ENCODE results near the gene TRIM69. TPM values are rescaled to one million over a fixed set of nuclear protein-coding genes. Genes with fewer than 3 reads are reported as not detected.
A peak's percentile ranks its signal among the peaks of the same experiment; 100 is the strongest.

TRIM69 gene
- total and polyA plus RNA-seq, 2 donors (not counting 1 experiment from before 2014, with no cell fraction given): 12.9 to 30.8 TPM

DNA sequence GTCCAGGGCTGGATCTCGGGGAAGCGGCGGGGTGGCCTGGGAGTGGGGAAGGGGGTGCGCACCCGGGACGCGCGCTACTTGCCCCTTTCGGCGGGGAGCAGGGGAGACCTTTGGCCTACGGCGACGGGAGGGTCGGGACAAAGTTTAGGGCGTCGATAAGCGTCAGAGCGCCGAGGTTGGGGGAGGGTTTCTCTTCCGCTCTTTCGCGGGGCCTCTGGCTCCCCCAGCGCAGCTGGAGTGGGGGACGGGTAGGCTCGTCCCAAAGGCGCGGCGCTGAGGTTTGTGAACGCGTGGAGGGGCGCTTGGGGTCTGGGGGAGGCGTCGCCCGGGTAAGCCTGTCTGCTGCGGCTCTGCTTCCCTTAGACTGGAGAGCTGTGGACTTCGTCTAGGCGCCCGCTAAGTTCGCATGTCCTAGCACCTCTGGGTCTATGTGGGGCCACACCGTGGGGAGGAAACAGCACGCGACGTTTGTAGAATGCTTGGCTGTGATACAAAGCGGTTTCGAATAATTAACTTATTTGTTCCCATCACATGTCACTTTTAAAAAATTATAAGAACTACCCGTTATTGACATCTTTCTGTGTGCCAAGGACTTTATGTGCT is 24.5 kb upstream of the TRIM69 start:
- Histone ChIP-seq H3K9ac (ENCODE audit: low read length) (peak overlapping the region; percentile 99), H3K27me3 (replicated peaks in 1 of 4; ENCODE audit: control extremely low read depth in 1 of 4, control insufficient read depth in 3 of 4, insufficient read depth in 4 of 4, low read length in 3 of 4) (no peaks in the 10 kb centered on the region), H3K4me3 (ENCODE audit: control extremely low read depth in 1 of 5, extremely low read depth in 1 of 5, insufficient read depth in 1 of 5, low read depth in 2 of 5, low read length in 4 of 5) (peak overlapping the region; percentile 90 to 100 (median 100)), H3K36me3 (replicated peaks in 1 of 2; ENCODE audit: control extremely low read depth in 1 of 2, control insufficient read depth in 1 of 2, extremely low read depth in 1 of 2, insufficient read depth in 2 of 2, low read length in 1 of 2) (peaks cover 7 to 60% of the 10 kb centered on the region in 2 experiments), H3K4me1 (ENCODE audit: control insufficient read depth in 2 of 2, insufficient read depth in 2 of 2, low read length in 2 of 2) (peaks cover 42 to 49% of the 10 kb centered on the region in 2 donors), H4K20me1 (ENCODE audit: control insufficient read depth, insufficient read depth, low read length, poor library complexity, severe bottlenecking) (peaks cover 55% of the 10 kb centered on the region), H3K79me2 (ENCODE audit: control insufficient read depth, insufficient read depth, low read length) (peaks cover 94% of the 10 kb centered on the region), H2AFZ (ENCODE audit: insufficient read depth, low read depth, low read length, poor library complexity, severe bottlenecking) (no peak overlapping the region), H3K27ac (ENCODE audit: low read length in 2 of 2) (peak overlapping the region; percentile 99 to 100), H3K9me3 (ENCODE audit: control extremely low read depth in 1 of 3, control insufficient read depth in 2 of 3, insufficient read depth in 1 of 3, low read length in 2 of 3) (no peaks in the 10 kb centered on the region), H3K4me2 (replicated peaks; ENCODE audit: low read depth, low read length, poor library complexity, severe bottlenecking) (peak overlapping the region; percentile 76)
- TF ChIP-seq EZH2 (IDR thresholded peaks at IDR 0.05; ENCODE audit: borderline replicate concordance, insufficient read depth, low read depth, low read length, poor library complexity, severe bottlenecking): no peak
- TF ChIP-seq, protein P1, sequence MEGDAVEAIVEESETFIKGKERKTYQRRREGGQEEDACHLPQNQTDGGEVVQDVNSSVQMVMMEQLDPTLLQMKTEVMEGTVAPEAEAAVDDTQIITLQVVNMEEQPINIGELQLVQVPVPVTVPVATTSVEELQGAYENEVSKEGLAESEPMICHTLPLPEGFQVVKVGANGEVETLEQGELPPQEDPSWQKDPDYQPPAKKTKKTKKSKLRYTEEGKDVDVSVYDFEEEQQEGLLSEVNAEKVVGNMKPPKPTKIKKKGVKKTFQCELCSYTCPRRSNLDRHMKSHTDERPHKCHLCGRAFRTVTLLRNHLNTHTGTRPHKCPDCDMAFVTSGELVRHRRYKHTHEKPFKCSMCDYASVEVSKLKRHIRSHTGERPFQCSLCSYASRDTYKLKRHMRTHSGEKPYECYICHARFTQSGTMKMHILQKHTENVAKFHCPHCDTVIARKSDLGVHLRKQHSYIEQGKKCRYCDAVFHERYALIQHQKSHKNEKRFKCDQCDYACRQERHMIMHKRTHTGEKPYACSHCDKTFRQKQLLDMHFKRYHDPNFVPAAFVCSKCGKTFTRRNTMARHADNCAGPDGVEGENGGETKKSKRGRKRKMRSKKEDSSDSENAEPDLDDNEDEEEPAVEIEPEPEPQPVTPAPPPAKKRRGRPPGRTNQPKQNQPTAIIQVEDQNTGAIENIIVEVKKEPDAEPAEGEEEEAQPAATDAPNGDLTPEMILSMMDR (IDR thresholded peaks at IDR 0.05): no peak
- no peaks in the 10 kb centered on the region for H3K27me3 Mint-ChIP-seq
- peak overlapping the region; percentile 99 for H3K4me3 Mint-ChIP-seq
- peak overlapping the region; percentile 100 for H3K27ac Mint-ChIP-seq
- peaks cover 47% of the 10 kb centered on the region for H3K4me1 Mint-ChIP-seq
- no peaks in the 10 kb centered on the region for H3K9me3 Mint-ChIP-seq (ENCODE audit: insufficient read depth)
- intact Hi-C loops (cut with micrococcal nuclease): loop anchor here (1.0 to 5.0 kb wide), 4 partner anchors 14 to 285 kb away; partner anchors contain the start of genes CTDSPL2 and EIF3J
- POLR2A ChIA-PET: interaction anchor here (0.6 to 34.6 kb wide), 7 partner anchors 17 to 127 kb away, joined by 3 to 819 read pairs (median 35); partner anchors contain the start of genes SPG11 and TRIM69
- peak; percentile 32 for ATAC-seq (ENCODE audit: low read depth)
- peak; percentile 83 for DNase-seq
- CTCF ChIA-PET: interaction anchor here (1.2 to 15.6 kb wide), 9 partner anchors 10 to 69 kb away, joined by 3 to 529 read pairs (median 11); partner anchors contain the start of genes SPG11 and TRIM69
- WGBS (ENCODE audit: insufficient coverage): under 1% methylated on average over 42 of the region's 46 CpGs
